ENCODE measurements around the gene KATNB1.

DNA sequence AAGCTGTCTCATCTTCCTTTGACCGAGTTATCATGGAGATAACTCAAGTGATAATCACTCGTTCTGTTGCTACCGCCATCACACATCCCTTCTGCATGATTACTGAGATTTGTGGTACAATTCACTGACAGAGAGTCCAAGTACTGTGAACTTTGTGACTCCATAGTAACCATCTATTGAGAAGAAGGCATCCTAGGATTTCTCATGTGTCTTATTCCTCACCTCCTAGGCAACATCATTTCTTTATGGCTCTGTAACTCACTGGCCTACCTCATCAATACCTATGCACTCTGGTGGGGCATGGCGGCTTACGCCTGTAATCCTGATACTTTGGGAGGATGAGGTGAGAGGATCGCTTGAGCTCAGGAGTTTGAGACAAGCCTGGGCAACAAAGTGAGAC lies 21.5 kb upstream of the KATNB1 start:
- TF ChIP-seq POLR2AphosphoS5 (IDR thresholded peaks at IDR 0.05): no peak
- TF ChIP-seq, protein P1, sequence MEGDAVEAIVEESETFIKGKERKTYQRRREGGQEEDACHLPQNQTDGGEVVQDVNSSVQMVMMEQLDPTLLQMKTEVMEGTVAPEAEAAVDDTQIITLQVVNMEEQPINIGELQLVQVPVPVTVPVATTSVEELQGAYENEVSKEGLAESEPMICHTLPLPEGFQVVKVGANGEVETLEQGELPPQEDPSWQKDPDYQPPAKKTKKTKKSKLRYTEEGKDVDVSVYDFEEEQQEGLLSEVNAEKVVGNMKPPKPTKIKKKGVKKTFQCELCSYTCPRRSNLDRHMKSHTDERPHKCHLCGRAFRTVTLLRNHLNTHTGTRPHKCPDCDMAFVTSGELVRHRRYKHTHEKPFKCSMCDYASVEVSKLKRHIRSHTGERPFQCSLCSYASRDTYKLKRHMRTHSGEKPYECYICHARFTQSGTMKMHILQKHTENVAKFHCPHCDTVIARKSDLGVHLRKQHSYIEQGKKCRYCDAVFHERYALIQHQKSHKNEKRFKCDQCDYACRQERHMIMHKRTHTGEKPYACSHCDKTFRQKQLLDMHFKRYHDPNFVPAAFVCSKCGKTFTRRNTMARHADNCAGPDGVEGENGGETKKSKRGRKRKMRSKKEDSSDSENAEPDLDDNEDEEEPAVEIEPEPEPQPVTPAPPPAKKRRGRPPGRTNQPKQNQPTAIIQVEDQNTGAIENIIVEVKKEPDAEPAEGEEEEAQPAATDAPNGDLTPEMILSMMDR (IDR thresholded peaks at IDR 0.05): no peak
- TF ChIP-seq POLR2A (IDR thresholded peaks at IDR 0.05): no peak
